ENCODE results near the gene NACC2. TPM values are rescaled to one million over a fixed set of nuclear protein-coding genes. Genes with fewer than 3 reads are reported as not detected.

Gene NACC2
- total and polyA plus RNA-seq, 2 of the 8 experiments (the other 6 are each of a cell fraction or from before 2014, with no cell fraction given) = 8.3 to 14.0 TPM

GRCh38 chr9:136093346-136093986 is 1.6 kb downstream of the NACC2 start:
- Histone ChIP-seq H3K4me3 (ENCODE audit: extremely low read depth in 1 of 4, insufficient read depth in 2 of 4, low read depth in 3 of 4, low read length in 4 of 4) (peak overlapping the region; percentile 34 to 69 (median 49); a peak in 6 of 8 replicates), H4K91ac (replicated peaks; ENCODE audit: insufficient read length, low read length) (peak overlapping the region; percentile 93)
- POLR2A ChIA-PET (ENCODE audit: partially characterized antibody) = interaction anchor here (0.9 to 3.2 kb wide), 4 partner anchors 11 to 42 kb away, joined by 4 to 16 read pairs (median 6); no protein-coding TSS in a partner anchor

More at GRCh38 chr9:136093346-136093986, 1.6 kb downstream of the NACC2 start:
- CTCF ChIA-PET (ENCODE audit: partially characterized antibody) = interaction anchor here (0.6 to 2.2 kb wide), 6 partner anchors 14 to 139 kb away, joined by 3 to 9 read pairs (median 6); no protein-coding TSS in a partner anchor
- no peak overlapping the region for H2BK5ac ChIP-seq (ENCODE audit: low read depth, low read length)
- H3K4me2 ChIP-seq (ENCODE audit: insufficient read depth in 1 of 2, low read depth in 2 of 2, low read length in 2 of 2) = peak overlapping the region; percentile 66 to 72
- H3K79me2 ChIP-seq (ENCODE audit: control insufficient read depth in 1 of 2, insufficient read depth in 2 of 2, low read length in 2 of 2) = peaks cover 0 to 2% of the 10 kb centered on the region in 2 experiments; a peak in 1 of 4 replicates
- peaks cover 8% of the 10 kb centered on the region; the same call in 1 of the 2 replicates for H3K23me2 ChIP-seq (ENCODE audit: low read depth, low read length)
- no peak overlapping the region for H4K8ac ChIP-seq (ENCODE audit: extremely low read depth, insufficient read depth, low read length)
- H3K14ac ChIP-seq (ENCODE audit: insufficient read length) = no peak overlapping the region
- H2AFZ ChIP-seq (ENCODE audit: low read length) = no peak overlapping the region
- no peaks in the 10 kb centered on the region for H3K9me3 ChIP-seq (ENCODE audit: insufficient read depth in 2 of 2, low read depth in 1 of 2, low read length in 1 of 2)
- DNase-seq (ENCODE audit: low read depth in 1 of 2, low spot score in 2 of 2) (no peak), FAIRE-seq (no peak)
- 0 out of 2 replicates have a peak overlapping the region, but pooled peaks have one; percentile 32 for H2BK20ac ChIP-seq (ENCODE audit: low read length)
- no peak overlapping the region for H4K5ac ChIP-seq (ENCODE audit: insufficient read length, low read depth, low read length)
- H2BK15ac ChIP-seq (ENCODE audit: low read length) = peak overlapping the region; percentile 81; the same call in 1 of the 2 replicates
- H3K79me1 ChIP-seq (ENCODE audit: low read depth, low read length) = no peaks in the 10 kb centered on the region
- 0 out of 2 replicates have a peak, but pooled peaks have one; percentile 36 for TF ChIP-seq GABPA (IDR thresholded peaks at IDR 0.05; ENCODE audit: borderline replicate concordance, insufficient read depth, low read length)
- TF ChIP-seq, protein P1, sequence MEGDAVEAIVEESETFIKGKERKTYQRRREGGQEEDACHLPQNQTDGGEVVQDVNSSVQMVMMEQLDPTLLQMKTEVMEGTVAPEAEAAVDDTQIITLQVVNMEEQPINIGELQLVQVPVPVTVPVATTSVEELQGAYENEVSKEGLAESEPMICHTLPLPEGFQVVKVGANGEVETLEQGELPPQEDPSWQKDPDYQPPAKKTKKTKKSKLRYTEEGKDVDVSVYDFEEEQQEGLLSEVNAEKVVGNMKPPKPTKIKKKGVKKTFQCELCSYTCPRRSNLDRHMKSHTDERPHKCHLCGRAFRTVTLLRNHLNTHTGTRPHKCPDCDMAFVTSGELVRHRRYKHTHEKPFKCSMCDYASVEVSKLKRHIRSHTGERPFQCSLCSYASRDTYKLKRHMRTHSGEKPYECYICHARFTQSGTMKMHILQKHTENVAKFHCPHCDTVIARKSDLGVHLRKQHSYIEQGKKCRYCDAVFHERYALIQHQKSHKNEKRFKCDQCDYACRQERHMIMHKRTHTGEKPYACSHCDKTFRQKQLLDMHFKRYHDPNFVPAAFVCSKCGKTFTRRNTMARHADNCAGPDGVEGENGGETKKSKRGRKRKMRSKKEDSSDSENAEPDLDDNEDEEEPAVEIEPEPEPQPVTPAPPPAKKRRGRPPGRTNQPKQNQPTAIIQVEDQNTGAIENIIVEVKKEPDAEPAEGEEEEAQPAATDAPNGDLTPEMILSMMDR (IDR thresholded peaks at IDR 0.05; ENCODE audit: control extremely low read depth in 1 of 3, insufficient read depth in 1 of 3, low read depth in 1 of 3, low read length in 3 of 3) = no peak
- 76% methylated on average over 12 of the region's 16 CpGs; no CpG with 5 or more reads in 1 of the 2 experiments for WGBS, 2 experiments (ENCODE audit: extremely low coverage in 1 of 2, insufficient coverage in 1 of 2, insufficient read length in 1 of 2, insufficient replicate concordance in 2 of 2, low coverage in 1 of 2, low lambda C conversion rate in 2 of 2, missing lambda C conversion rate in 1 of 2)
- no peak overlapping the region for H3K23ac ChIP-seq (ENCODE audit: insufficient read length)
- H2AK5ac ChIP-seq (ENCODE audit: low read depth, low read length) = no peak overlapping the region
- H3K27me3 ChIP-seq (replicated peaks in 1 of 4; ENCODE audit: control insufficient read depth in 3 of 4, extremely low read depth in 1 of 4, insufficient read depth in 3 of 4, low read length in 3 of 4) = peaks cover 2 to 26% (median 23%) of the 10 kb centered on the region in 4 experiments
- peaks cover 3 to 4% of the 10 kb centered on the region in 2 experiments for H4K20me1 ChIP-seq (replicated peaks in 1 of 2; ENCODE audit: control insufficient read depth in 1 of 2, insufficient read depth in 2 of 2, low read length in 2 of 2)
- peak overlapping the region; percentile 95 for H3K18ac ChIP-seq (ENCODE audit: extremely low read depth, low read length)
- H3K4me1 ChIP-seq (replicated peaks in 1 of 4; ENCODE audit: control insufficient read depth in 3 of 4, insufficient read depth in 4 of 4, low read length in 3 of 4) = peaks cover 0 to 28% (median 17%) of the 10 kb centered on the region in 4 experiments; a peak in 6 of 7 replicates
- H2BK12ac ChIP-seq (ENCODE audit: low read depth, low read length) = peak overlapping the region; percentile 68; the same call in 1 of the 2 replicates
- no peak overlapping the region for H2BK120ac ChIP-seq (replicated peaks; ENCODE audit: low read depth, low read length)
- no peak overlapping the region for H3K27ac ChIP-seq (ENCODE audit: low read depth, low read length)
- no peak overlapping the region for H3K9ac ChIP-seq (replicated peaks in 1 of 4; ENCODE audit: extremely low read depth in 1 of 4, low read depth in 3 of 4, low read length in 3 of 4)
- no peaks in the 10 kb centered on the region for H3K36me3 ChIP-seq (ENCODE audit: control insufficient read depth in 2 of 4, insufficient read depth in 4 of 4, low read length in 3 of 4)
- no peak overlapping the region for H3K56ac ChIP-seq (replicated peaks; ENCODE audit: insufficient read length, low read depth, low read length)
- H3K4ac ChIP-seq (replicated peaks; ENCODE audit: insufficient read length, low read depth, low read length) = peak overlapping the region; percentile 53
